ENCODE results near the gene RASGRP4.

- TF ChIP-seq, protein P1, sequence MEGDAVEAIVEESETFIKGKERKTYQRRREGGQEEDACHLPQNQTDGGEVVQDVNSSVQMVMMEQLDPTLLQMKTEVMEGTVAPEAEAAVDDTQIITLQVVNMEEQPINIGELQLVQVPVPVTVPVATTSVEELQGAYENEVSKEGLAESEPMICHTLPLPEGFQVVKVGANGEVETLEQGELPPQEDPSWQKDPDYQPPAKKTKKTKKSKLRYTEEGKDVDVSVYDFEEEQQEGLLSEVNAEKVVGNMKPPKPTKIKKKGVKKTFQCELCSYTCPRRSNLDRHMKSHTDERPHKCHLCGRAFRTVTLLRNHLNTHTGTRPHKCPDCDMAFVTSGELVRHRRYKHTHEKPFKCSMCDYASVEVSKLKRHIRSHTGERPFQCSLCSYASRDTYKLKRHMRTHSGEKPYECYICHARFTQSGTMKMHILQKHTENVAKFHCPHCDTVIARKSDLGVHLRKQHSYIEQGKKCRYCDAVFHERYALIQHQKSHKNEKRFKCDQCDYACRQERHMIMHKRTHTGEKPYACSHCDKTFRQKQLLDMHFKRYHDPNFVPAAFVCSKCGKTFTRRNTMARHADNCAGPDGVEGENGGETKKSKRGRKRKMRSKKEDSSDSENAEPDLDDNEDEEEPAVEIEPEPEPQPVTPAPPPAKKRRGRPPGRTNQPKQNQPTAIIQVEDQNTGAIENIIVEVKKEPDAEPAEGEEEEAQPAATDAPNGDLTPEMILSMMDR (IDR thresholded peaks at IDR 0.05): no peak
- no peak for TF ChIP-seq POLR2A (IDR thresholded peaks at IDR 0.05)
- no peak for TF ChIP-seq POLR2AphosphoS5 (IDR thresholded peaks at IDR 0.05)
- no peak for TF ChIP-seq EP300 (IDR thresholded peaks at IDR 0.05)
These were observed 65.7 kb downstream of the RASGRP4 start for GRCh38 chr19:38360351-38360750.
